HEK293T (cell line): ENCODE measurements around the gene KRT24.

Experiments
- CTCF ChIA-PET: fragments of 350-600 bp; formaldehyde crosslinking; extraction: SDS; loops from one replicate; lab custom pipeline; 2021; ENCODE audit warnings: antibody characterized with exemption, inconsistent platforms; lab: Yijun Ruan, JAX
- POLR2A ChIA-PET: fragments of 350-600 bp; formaldehyde crosslinking; extraction: SDS; loops from one replicate; lab custom pipeline; 2020; ENCODE audit warnings: antibody characterized with exemption, inconsistent platforms; lab: Yijun Ruan, JAX
- DNase-seq: peaks from one replicate; pipeline ENCODE4 v3.0.0; 2012; ENCODE audit warnings: mixed read lengths; ENCODE audit errors: extremely low spot score
- ARNT ChIP-seq: fragments of 450-650 bp; IDR thresholded peaks from 2 replicates; pipeline ENCODE4 v1.6.1; 2017; ENCODE audit warnings: mild to moderate bottlenecking
- BHLHE40 ChIP-seq: fragments of 450-650 bp; IDR thresholded peaks from 2 replicates; pipeline ENCODE4 v1.6.1; 2016; ENCODE audit warnings: mild to moderate bottlenecking, moderate library complexity, borderline replicate concordance
- CTBP1 ChIP-seq: fragments of 450-650 bp; IDR thresholded peaks from 2 replicates; pipeline ENCODE4 v1.6.1; 2016; ENCODE audit warnings: borderline replicate concordance
- ELF4 ChIP-seq: fragments of 450-650 bp; IDR thresholded peaks from 2 replicates; pipeline ENCODE4 v1.6.1; 2017; ENCODE audit warnings: antibody characterized with exemption
- FOXA1 ChIP-seq: fragments of 450-650 bp; IDR thresholded peaks from 2 replicates; pipeline ENCODE4 v1.6.1; 2016; ENCODE audit warnings: mild to moderate bottlenecking
- FOXK2 ChIP-seq: fragments of 450-650 bp; IDR thresholded peaks from 2 replicates; pipeline ENCODE4 v1.6.1; 2016; ENCODE audit warnings: mild to moderate bottlenecking
- FOXM1 ChIP-seq: fragments of 450-650 bp; IDR thresholded peaks from 2 replicates; pipeline ENCODE4 v1.6.1; 2017; ENCODE audit warnings: mild to moderate bottlenecking, borderline replicate concordance
- HDGF ChIP-seq: fragments of 450-650 bp; IDR thresholded peaks from 2 replicates; pipeline ENCODE4 v1.6.1; 2017; ENCODE audit warnings: antibody characterized with exemption, borderline replicate concordance
- L3MBTL2 ChIP-seq: fragments of 450-650 bp; conservative IDR thresholded peaks from 2 replicates; pipeline ENCODE4 v1.6.1; 2016; ENCODE audit warnings: mild to moderate bottlenecking
- LEF1 ChIP-seq: fragments of 450-650 bp; IDR thresholded peaks from 2 replicates; pipeline ENCODE4 v1.6.1; 2017; ENCODE audit warnings: mild to moderate bottlenecking, borderline replicate concordance
- NFRKB ChIP-seq: fragments of 450-650 bp; IDR thresholded peaks from 2 replicates; pipeline ENCODE4 v1.6.1; 2016; ENCODE audit warnings: mild to moderate bottlenecking, moderate library complexity
- SP1 ChIP-seq: fragments of 450-650 bp; IDR thresholded peaks from 2 replicates; pipeline ENCODE4 v1.6.1; 2017
- SUZ12 ChIP-seq: fragments of 450-650 bp; IDR thresholded peaks from 2 replicates; pipeline ENCODE4 v1.6.1; 2016; ENCODE audit warnings: mild to moderate bottlenecking
- TARDBP ChIP-seq: fragments of 450-650 bp; IDR thresholded peaks from 2 replicates; pipeline ENCODE4 v1.6.1; 2016
- ZNF384 ChIP-seq: fragments of 450-650 bp; IDR thresholded peaks from 2 replicates; pipeline ENCODE4 v1.6.1; 2016
- TF ChIP-seq, protein P1 (sequence below): fragments of 450-650 bp; IDR thresholded peaks from 2 replicates; pipeline ENCODE4 v1.6.1; 2016

KRT24 gene

DNA sequence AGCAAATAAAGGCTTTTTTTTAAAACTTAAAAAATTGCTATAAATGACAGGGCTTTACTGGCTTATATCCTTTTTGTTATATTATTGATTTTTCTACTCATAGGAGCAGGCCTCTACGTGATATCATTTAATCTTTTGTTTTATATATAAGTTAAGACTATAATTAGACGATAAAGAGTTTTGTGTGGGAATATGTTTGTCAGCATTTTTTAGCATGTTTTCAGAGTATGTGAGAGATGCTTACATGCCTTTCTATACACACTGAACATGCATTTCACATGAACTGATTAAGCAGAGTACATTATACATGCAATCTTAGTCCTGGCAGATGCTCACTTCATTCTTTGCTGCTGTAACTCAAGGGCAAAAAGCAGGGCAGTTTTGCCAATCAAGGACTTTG lies 30.9 kb downstream of the KRT24 start:
- CTCF ChIA-PET = interaction anchor here (0.6 to 0.8 kb wide), 2 partner anchors 47 to 1114 kb away, joined by 3 read pairs; partner anchors contain the start of gene JUP

DNA sequence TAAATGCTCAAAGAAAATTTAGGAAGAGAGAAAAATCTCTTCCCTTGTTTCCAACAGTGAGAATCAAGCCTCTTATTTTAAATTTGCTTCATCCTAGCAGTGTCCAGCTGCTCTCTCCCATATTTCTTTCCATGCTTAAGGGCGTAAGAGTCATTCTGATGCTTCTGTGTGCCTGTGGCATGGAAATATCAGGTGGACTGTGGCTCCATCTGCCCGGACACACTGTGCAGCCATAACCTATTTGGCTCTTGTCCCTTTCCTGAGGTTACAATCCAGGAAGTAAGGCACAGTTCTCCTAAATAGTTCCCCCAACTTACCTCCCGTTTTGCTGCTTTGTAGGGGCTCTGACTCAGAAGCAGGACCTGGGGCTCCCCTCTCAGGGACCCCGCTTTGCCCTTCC lies 32.3 kb downstream of the KRT24 start:
- no peak for TF ChIP-seq ELF4
- no peak for TF ChIP-seq L3MBTL2
- no peak for TF ChIP-seq NFRKB
- no peak for TF ChIP-seq FOXA1
- no peak for TF ChIP-seq SUZ12
- TF ChIP-seq TARDBP = no peak
- no peak for TF ChIP-seq LEF1
- TF ChIP-seq HDGF = no peak
- no peak for TF ChIP-seq FOXM1
- no peak for TF ChIP-seq SP1
- TF ChIP-seq CTBP1 = no peak
- TF ChIP-seq ARNT = no peak
- no peak for TF ChIP-seq FOXK2
- no peak for TF ChIP-seq BHLHE40
- TF ChIP-seq, protein P1, sequence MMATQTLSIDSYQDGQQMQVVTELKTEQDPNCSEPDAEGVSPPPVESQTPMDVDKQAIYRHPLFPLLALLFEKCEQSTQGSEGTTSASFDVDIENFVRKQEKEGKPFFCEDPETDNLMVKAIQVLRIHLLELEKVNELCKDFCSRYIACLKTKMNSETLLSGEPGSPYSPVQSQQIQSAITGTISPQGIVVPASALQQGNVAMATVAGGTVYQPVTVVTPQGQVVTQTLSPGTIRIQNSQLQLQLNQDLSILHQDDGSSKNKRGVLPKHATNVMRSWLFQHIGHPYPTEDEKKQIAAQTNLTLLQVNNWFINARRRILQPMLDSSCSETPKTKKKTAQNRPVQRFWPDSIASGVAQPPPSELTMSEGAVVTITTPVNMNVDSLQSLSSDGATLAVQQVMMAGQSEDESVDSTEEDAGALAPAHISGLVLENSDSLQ = no peak
- TF ChIP-seq ZNF384 = no peak
- POLR2A ChIA-PET = no interaction called here
- CTCF ChIA-PET = interaction anchor here (0.6 kb wide), 1 partner anchor 27 kb away, joined by 6 read pairs; no protein-coding TSS in a partner anchor
- no peak for DNase-seq

More for the DNA sequence above, 30.9 kb downstream of the KRT24 start:
- POLR2A ChIA-PET = interaction anchor here (0.9 kb wide), 1 partner anchor 25 kb away, joined by 4 read pairs; the partner anchor contains the start of gene SMARCE1
- DNase-seq = no peak
- TF ChIP-seq L3MBTL2 = no peak
- no peak for TF ChIP-seq SUZ12
- no peak for TF ChIP-seq FOXK2
- TF ChIP-seq ARNT = no peak
- no peak for TF ChIP-seq NFRKB
- no peak for TF ChIP-seq BHLHE40
- no peak for TF ChIP-seq CTBP1
- TF ChIP-seq LEF1 = no peak
- no peak for TF ChIP-seq HDGF
- no peak for TF ChIP-seq SP1
- no peak for TF ChIP-seq TARDBP
- no peak for TF ChIP-seq FOXM1
- TF ChIP-seq, protein P1 = no peak
- TF ChIP-seq ZNF384 = no peak
- TF ChIP-seq FOXA1 = no peak
- TF ChIP-seq ELF4 = no peak

DNA sequence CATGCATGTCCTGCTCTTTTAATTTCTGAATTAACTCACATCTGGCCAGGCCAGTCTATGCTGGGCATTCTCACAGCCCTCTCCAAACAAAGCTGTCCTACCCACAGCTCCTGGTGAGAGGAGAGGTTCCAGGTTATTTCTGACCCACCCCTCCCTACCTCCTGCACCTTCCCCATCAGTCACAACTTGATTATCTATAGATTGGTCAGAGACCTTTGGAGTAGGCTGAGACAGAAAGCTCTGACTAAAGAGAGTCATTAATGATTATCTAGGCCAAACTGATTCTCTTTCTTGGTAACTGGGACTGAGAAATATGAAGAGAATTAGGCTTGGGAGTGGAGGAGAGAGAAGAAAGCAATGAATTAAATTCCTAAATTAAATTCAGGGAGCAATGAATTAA lies 37.2 kb downstream of the KRT24 start:
- DNase-seq = no peak
- ChIA-PET CTCF (interaction anchor here (1.2 kb wide), 1 partner anchor 16 kb away, joined by 5 read pairs; no protein-coding TSS in a partner anchor), POLR2A (no interaction called here)
- TF ChIP-seq ZNF384 (no peak), NFRKB (no peak), ELF4 (no peak), L3MBTL2 (no peak), FOXA1 (no peak), FOXM1 (no peak), BHLHE40 (no peak), TARDBP (no peak), LEF1 (no peak), CTBP1 (no peak), SP1 (no peak), ARNT (no peak), SUZ12 (no peak), FOXK2 (no peak), HDGF (no peak)
- TF ChIP-seq, protein P1 = no peak

DNA sequence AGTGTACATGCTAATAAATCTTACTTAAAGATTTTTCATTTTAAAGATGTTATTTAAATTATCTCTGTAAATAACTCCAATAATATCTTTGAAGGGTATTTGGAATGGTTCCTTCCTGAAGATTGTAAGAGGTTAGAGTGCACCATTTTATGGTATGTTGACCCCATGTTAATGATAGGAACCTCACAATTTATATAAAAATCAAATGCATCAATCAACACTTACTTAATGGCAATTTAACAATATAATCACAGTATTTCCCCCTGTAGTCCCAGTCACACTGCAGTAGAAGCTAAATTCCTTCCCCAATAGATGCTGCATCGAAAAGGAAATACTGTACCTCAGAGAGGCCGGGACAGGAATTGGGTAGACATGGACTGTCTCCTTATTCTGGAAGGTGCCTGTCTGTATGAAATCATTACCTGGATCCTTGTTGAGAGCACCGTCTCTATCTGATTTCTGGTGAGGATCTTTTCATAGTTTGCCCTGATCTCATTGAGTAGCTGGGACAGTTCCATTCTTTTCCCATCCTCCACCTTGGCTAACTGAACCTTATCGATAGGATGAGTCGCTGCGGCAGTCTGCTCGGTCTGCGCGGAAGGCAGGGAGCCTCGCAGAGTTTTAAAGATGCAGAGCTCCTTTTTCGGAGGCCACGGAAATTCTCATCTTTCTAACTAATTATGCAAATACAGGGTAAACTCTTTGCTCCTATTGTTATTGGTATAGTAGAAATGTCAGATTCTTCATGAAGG lies 38.8 kb downstream of the KRT24 start, which contains the start of gene KRT222:
Gene KRT222, minus strand, starts transcription at position 596 of the 752 bp plus-strand sequence. Its CDS starts 78 bp downstream, at position 518.
- no peak for TF ChIP-seq SP1
- TF ChIP-seq L3MBTL2 = no peak
- CTCF ChIA-PET = interaction anchor here (0.6 kb wide), 1 partner anchor 209 kb away, joined by 4 read pairs; no protein-coding TSS in a partner anchor
- POLR2A ChIA-PET = interaction anchor here (2.4 kb wide), 1 partner anchor 16 kb away, joined by 9 read pairs; the partner anchor contains the start of gene SMARCE1
- DNase-seq = no peak

DNA sequence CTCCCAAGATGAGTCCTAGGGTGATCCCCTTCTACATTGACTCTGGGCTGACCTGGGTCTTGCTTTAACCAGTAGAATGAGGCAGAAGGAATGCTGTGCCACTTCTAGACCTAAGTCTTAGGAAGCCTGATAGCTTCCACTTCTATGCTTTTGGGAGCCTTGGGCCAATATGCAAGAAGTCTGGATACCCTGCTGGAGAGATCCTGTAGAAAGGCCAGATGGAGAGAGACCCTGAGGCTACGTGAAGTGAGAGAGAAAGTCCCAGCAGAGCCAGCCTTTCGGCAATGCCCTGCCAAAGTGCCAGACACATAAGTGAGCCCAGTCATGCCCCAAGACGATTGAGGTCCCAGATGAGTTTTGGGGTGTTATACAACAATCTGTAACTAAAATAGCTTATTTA lies 40.3 kb downstream of the KRT24 start:
- TF ChIP-seq FOXM1 (no peak), ARNT (no peak), TARDBP (no peak), L3MBTL2 (no peak), LEF1 (no peak), SP1 (no peak)
- TF ChIP-seq, protein P1 = no peak
- no peak for DNase-seq
- ChIA-PET CTCF (no interaction called here), POLR2A (interaction anchor here (2.4 kb wide), 1 partner anchor 15 kb away, joined by 9 read pairs; the partner anchor contains the start of gene SMARCE1)
